ENCODE data around the gene CD8B2.
"Not testable (repeated sequence)": the region's sequence is repeated elsewhere in the genome, so short reads cannot be mapped to it uniquely, and the experiment has no call there.

CD8B2 gene

GRCh38 chr2:106511476-106511901 is 24.3 kb downstream of the CD8B2 start:
- H3K4ac ChIP-seq (ENCODE audit: low read depth, low read length), result not testable (repeated sequence)
- peak; percentile 74 to 81 for DNase-seq
- WGBS (ENCODE audit: extremely low coverage, insufficient coverage, insufficient read length), result no CpG with 5 or more reads among the region's 16 CpGs

GRCh38 chr2:106511934-106512333 is 24.8 kb downstream of the CD8B2 start:
- DNase-seq; H3K79me1 ChIP-seq (ENCODE audit: low read length); H3K9ac ChIP-seq (ENCODE audit: low read length); H3K36me3 ChIP-seq (ENCODE audit: control insufficient read depth in 1 of 2, insufficient read depth in 2 of 2, low read length in 2 of 2); H4K8ac ChIP-seq (ENCODE audit: low read depth, low read length); H3K4ac ChIP-seq (ENCODE audit: low read depth, low read length); H3K23ac ChIP-seq (ENCODE audit: low read length); H3K4me1 ChIP-seq (ENCODE audit: control insufficient read depth in 1 of 2, insufficient read depth in 2 of 2, low read length in 2 of 2); H3K79me2 ChIP-seq (ENCODE audit: control insufficient read depth, insufficient read depth, low read length, poor library complexity); H2AK5ac ChIP-seq (ENCODE audit: low read length); H3K4me2 ChIP-seq (ENCODE audit: low read length); H3K4me3 ChIP-seq (ENCODE audit: low read depth, low read length); H2BK5ac ChIP-seq (ENCODE audit: low read depth, low read length, poor library complexity); H4K12ac ChIP-seq (ENCODE audit: low read depth, low read length); H3K27me3 ChIP-seq (ENCODE audit: insufficient read depth, low read length); H3K18ac ChIP-seq (ENCODE audit: low read length); H3K27ac ChIP-seq (ENCODE audit: low read depth, low read length); H2BK12ac ChIP-seq (ENCODE audit: low read length); H2BK120ac ChIP-seq (ENCODE audit: insufficient read depth, low read length, poor library complexity); H2AFZ ChIP-seq (ENCODE audit: insufficient read depth, low read length, poor library complexity); H3K9me3 ChIP-seq (ENCODE audit: insufficient read depth, low read depth, low read length); H3K14ac ChIP-seq (ENCODE audit: low read length); H4K91ac ChIP-seq (ENCODE audit: low read depth, low read length): not testable (repeated sequence)
- WGBS (ENCODE audit: extremely low coverage, insufficient coverage, insufficient read length), result no CpG with 5 or more reads among the region's 7 CpGs

More at GRCh38 chr2:106511476-106511901, 24.3 kb downstream of the CD8B2 start:
- not testable (repeated sequence) for H4K91ac ChIP-seq (ENCODE audit: low read depth, low read length); H3K36me3 ChIP-seq (ENCODE audit: control insufficient read depth in 1 of 2, insufficient read depth in 2 of 2, low read length in 2 of 2); H3K4me1 ChIP-seq (ENCODE audit: control insufficient read depth in 1 of 2, insufficient read depth in 2 of 2, low read length in 2 of 2); H2BK5ac ChIP-seq (ENCODE audit: low read depth, low read length, poor library complexity); H2AFZ ChIP-seq (ENCODE audit: insufficient read depth, low read length, poor library complexity); H4K8ac ChIP-seq (ENCODE audit: low read depth, low read length); H3K14ac ChIP-seq (ENCODE audit: low read length); H3K79me2 ChIP-seq (ENCODE audit: control insufficient read depth, insufficient read depth, low read length, poor library complexity); H3K4me3 ChIP-seq (ENCODE audit: low read depth, low read length); H4K12ac ChIP-seq (ENCODE audit: low read depth, low read length); H3K9me3 ChIP-seq (ENCODE audit: insufficient read depth, low read depth, low read length); H3K23ac ChIP-seq (ENCODE audit: low read length); H3K27me3 ChIP-seq (ENCODE audit: insufficient read depth, low read length); H3K4me2 ChIP-seq (ENCODE audit: low read length); H2AK5ac ChIP-seq (ENCODE audit: low read length); H3K9ac ChIP-seq (ENCODE audit: low read length); H2BK120ac ChIP-seq (ENCODE audit: insufficient read depth, low read length, poor library complexity); H2BK12ac ChIP-seq (ENCODE audit: low read length); H3K18ac ChIP-seq (ENCODE audit: low read length); H3K27ac ChIP-seq (ENCODE audit: low read depth, low read length); H3K79me1 ChIP-seq (ENCODE audit: low read length)

- H3K79me2 ChIP-seq (ENCODE audit: control insufficient read depth, insufficient read depth, low read length, poor library complexity); DNase-seq; H4K91ac ChIP-seq (ENCODE audit: low read depth, low read length); H2BK12ac ChIP-seq (ENCODE audit: low read length); H2AFZ ChIP-seq (ENCODE audit: insufficient read depth, low read length, poor library complexity); H3K14ac ChIP-seq (ENCODE audit: low read length); H3K4me1 ChIP-seq (ENCODE audit: control insufficient read depth in 1 of 2, insufficient read depth in 2 of 2, low read length in 2 of 2); H3K36me3 ChIP-seq (ENCODE audit: control insufficient read depth in 1 of 2, insufficient read depth in 2 of 2, low read length in 2 of 2); H2BK120ac ChIP-seq (ENCODE audit: insufficient read depth, low read length, poor library complexity); H3K9ac ChIP-seq (ENCODE audit: low read length); H3K27ac ChIP-seq (ENCODE audit: low read depth, low read length); H3K4me2 ChIP-seq (ENCODE audit: low read length); H3K4me3 ChIP-seq (ENCODE audit: low read depth, low read length); H3K9me3 ChIP-seq (ENCODE audit: insufficient read depth, low read depth, low read length); H4K12ac ChIP-seq (ENCODE audit: low read depth, low read length); H3K18ac ChIP-seq (ENCODE audit: low read length); H3K4ac ChIP-seq (ENCODE audit: low read depth, low read length); H4K8ac ChIP-seq (ENCODE audit: low read depth, low read length); H3K27me3 ChIP-seq (ENCODE audit: insufficient read depth, low read length); H2AK5ac ChIP-seq (ENCODE audit: low read length); H3K23ac ChIP-seq (ENCODE audit: low read length); H3K79me1 ChIP-seq (ENCODE audit: low read length); H2BK5ac ChIP-seq (ENCODE audit: low read depth, low read length, poor library complexity): not testable (repeated sequence)
- WGBS (ENCODE audit: extremely low coverage, insufficient coverage, insufficient read length), result no CpG with 5 or more reads among the region's 5 CpGs
Observed at GRCh38 chr2:106513391-106513790, 26.2 kb downstream of the CD8B2 start.

- not testable (repeated sequence) for H2AK5ac ChIP-seq (ENCODE audit: low read length); H3K79me2 ChIP-seq (ENCODE audit: control insufficient read depth, insufficient read depth, low read length, poor library complexity); H2BK5ac ChIP-seq (ENCODE audit: low read depth, low read length, poor library complexity); H4K12ac ChIP-seq (ENCODE audit: low read depth, low read length); H2AFZ ChIP-seq (ENCODE audit: insufficient read depth, low read length, poor library complexity); H3K14ac ChIP-seq (ENCODE audit: low read length); H4K8ac ChIP-seq (ENCODE audit: low read depth, low read length); H3K4me3 ChIP-seq (ENCODE audit: low read depth, low read length); H2BK12ac ChIP-seq (ENCODE audit: low read length); H3K27me3 ChIP-seq (ENCODE audit: insufficient read depth, low read length); H3K79me1 ChIP-seq (ENCODE audit: low read length); H4K91ac ChIP-seq (ENCODE audit: low read depth, low read length); H3K4ac ChIP-seq (ENCODE audit: low read depth, low read length); H3K23ac ChIP-seq (ENCODE audit: low read length); H3K18ac ChIP-seq (ENCODE audit: low read length); H3K4me2 ChIP-seq (ENCODE audit: low read length); H3K4me1 ChIP-seq (ENCODE audit: control insufficient read depth in 1 of 2, insufficient read depth in 2 of 2, low read length in 2 of 2); H3K9ac ChIP-seq (ENCODE audit: low read length); H3K27ac ChIP-seq (ENCODE audit: low read depth, low read length); H3K9me3 ChIP-seq (ENCODE audit: insufficient read depth, low read depth, low read length); H2BK120ac ChIP-seq (ENCODE audit: insufficient read depth, low read length, poor library complexity); H3K36me3 ChIP-seq (ENCODE audit: control insufficient read depth in 1 of 2, insufficient read depth in 2 of 2, low read length in 2 of 2)
- WGBS (ENCODE audit: extremely low coverage, insufficient coverage, insufficient read length), result no CpG with 5 or more reads among the region's 3 CpGs
- peak in 1 of 2 donors; percentile 34 for DNase-seq
Observed at GRCh38 chr2:106514827-106515226, 27.7 kb downstream of the CD8B2 start.
